ENCODE data around the gene WFIKKN1. TPM values are rescaled to one million over a fixed set of nuclear protein-coding genes. Genes with fewer than 3 reads are reported as not detected.

Gene WFIKKN1
- total RNA-seq, 2 donors from 2014 or later = 0.80 to 1.1 TPM

DNA sequence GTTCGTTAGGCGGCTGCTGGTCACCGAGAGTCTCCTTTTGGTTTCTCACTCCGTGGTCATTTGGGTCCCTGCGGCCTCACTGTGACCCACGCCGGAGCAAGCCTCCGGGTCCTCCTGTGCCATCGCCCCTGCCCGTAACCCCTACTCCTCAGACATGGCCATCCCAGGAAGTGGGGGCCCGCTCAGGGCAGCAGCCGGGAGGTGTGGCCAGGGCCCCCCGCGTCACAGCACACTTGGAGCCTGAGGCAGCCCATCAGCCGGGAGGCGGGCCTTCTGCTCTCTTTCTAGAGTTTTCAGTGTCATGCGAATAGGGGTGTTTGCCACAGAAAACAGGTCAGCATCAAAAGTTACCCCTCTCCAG, 7.9 kb upstream of the WFIKKN1 start:
- Histone ChIP-seq H3K27ac (no peak overlapping the region), H3K4me3 (no peak overlapping the region), H3K36me3 (peaks cover 5% of the 10 kb centered on the region), H3K9me3 (no peaks in the 10 kb centered on the region), H3K9ac (ENCODE audit: low read depth in 2 of 2, low read length in 2 of 2) (no peak overlapping the region), H3K27me3 (no peaks in the 10 kb centered on the region), H3K4me1 (no peaks in the 10 kb centered on the region)
- no peak for DNase-seq
- TF ChIP-seq, protein P1, sequence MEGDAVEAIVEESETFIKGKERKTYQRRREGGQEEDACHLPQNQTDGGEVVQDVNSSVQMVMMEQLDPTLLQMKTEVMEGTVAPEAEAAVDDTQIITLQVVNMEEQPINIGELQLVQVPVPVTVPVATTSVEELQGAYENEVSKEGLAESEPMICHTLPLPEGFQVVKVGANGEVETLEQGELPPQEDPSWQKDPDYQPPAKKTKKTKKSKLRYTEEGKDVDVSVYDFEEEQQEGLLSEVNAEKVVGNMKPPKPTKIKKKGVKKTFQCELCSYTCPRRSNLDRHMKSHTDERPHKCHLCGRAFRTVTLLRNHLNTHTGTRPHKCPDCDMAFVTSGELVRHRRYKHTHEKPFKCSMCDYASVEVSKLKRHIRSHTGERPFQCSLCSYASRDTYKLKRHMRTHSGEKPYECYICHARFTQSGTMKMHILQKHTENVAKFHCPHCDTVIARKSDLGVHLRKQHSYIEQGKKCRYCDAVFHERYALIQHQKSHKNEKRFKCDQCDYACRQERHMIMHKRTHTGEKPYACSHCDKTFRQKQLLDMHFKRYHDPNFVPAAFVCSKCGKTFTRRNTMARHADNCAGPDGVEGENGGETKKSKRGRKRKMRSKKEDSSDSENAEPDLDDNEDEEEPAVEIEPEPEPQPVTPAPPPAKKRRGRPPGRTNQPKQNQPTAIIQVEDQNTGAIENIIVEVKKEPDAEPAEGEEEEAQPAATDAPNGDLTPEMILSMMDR (IDR thresholded peaks at IDR 0.05) = no peak
- intact Hi-C loops (cut with DNase I) = no loop called here

DNA sequence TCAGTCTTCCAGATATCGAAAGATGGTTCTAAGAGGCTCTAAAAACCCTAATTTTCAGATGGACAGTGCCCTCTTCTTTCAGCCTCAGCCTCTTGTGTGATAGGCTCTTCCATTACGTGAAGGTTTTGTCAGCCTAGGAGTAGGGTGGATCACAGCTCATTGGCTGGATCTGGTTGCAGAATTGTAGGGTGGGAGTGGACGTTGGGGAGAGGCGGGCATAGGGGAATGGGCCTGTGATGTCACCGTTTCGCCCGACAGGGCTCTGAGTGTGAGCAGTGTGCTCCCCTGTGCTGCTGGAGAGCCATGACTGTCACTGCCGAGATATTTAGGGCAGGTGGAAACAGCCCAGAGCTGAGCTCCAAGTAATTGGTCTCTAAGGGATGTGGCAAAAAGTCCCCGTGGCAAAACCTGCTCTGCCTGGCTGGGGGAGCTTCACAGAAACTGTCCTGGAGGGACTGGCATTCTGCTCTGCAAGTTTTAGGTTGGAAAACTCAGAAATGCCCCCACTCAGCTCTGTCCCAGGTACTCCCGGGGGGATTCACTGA, 6.2 kb upstream of the WFIKKN1 start:
- no peaks in the 10 kb centered on the region for H3K9me3 ChIP-seq
- H3K27ac ChIP-seq = no peak overlapping the region
- no peak overlapping the region for H3K9ac ChIP-seq (ENCODE audit: low read depth in 2 of 2, low read length in 2 of 2)
- intact Hi-C loops (cut with DNase I) = no loop called here
- H3K27me3 ChIP-seq = no peaks in the 10 kb centered on the region
- peaks cover 5% of the 10 kb centered on the region for H3K36me3 ChIP-seq
- no peak overlapping the region for H3K4me3 ChIP-seq
- DNase-seq = no peak
- H3K4me1 ChIP-seq = no peaks in the 10 kb centered on the region
- TF ChIP-seq, protein P1 (IDR thresholded peaks at IDR 0.05) = no peak

DNA sequence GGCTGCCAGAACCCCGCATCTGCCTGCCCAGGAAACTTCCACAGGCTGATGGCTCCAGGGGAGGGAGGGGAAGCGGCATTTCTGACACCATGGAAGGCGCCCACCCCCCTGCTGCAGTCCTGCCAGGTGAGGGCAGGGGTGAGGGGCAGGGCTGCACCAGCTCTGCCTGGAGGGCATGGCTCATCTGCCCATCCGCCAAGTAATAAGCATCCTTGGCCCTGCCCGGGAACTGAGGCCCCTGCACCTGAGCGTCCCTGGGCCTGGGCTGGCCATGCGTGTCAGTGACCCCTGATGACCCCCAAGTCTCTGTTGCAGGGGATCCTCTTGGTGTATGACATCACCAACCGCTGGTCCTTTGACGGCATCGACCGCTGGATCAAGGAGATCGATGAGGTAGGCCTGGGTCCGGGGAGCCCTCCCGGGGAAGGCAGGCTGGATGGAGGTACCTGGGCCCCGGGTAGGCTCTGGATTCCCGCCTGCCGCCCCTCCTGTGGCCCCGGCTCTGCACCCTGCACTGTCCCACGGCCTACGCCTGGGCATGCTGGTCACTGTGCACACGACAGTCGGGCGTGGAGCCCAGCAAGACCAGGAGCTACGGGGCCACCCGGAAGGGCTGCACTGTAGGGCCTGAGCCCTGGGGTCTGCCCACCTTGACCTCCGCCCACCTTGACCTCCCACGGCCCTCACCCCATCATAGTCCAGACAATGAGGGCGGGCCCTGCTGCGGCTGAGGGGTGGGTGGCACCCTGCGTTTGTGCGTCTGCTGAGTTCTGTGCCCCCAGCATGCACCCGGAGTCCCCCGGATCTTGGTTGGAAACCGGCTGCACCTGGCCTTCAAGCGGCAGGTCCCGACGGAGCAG, 5.4 kb upstream of the WFIKKN1 start:
- no peak overlapping the region for H3K27ac ChIP-seq
- no peaks in the 10 kb centered on the region for H3K9me3 ChIP-seq
- no peak for DNase-seq
- no peak overlapping the region for H3K9ac ChIP-seq (ENCODE audit: low read depth in 2 of 2, low read length in 2 of 2)
- TF ChIP-seq, protein P1 (IDR thresholded peaks at IDR 0.05) = no peak
- H3K36me3 ChIP-seq = peaks cover 5% of the 10 kb centered on the region
- no peak overlapping the region for H3K4me3 ChIP-seq
- no peaks in the 10 kb centered on the region for H3K4me1 ChIP-seq
- intact Hi-C loops (cut with DNase I) = no loop called here
- no peaks in the 10 kb centered on the region for H3K27me3 ChIP-seq

DNA sequence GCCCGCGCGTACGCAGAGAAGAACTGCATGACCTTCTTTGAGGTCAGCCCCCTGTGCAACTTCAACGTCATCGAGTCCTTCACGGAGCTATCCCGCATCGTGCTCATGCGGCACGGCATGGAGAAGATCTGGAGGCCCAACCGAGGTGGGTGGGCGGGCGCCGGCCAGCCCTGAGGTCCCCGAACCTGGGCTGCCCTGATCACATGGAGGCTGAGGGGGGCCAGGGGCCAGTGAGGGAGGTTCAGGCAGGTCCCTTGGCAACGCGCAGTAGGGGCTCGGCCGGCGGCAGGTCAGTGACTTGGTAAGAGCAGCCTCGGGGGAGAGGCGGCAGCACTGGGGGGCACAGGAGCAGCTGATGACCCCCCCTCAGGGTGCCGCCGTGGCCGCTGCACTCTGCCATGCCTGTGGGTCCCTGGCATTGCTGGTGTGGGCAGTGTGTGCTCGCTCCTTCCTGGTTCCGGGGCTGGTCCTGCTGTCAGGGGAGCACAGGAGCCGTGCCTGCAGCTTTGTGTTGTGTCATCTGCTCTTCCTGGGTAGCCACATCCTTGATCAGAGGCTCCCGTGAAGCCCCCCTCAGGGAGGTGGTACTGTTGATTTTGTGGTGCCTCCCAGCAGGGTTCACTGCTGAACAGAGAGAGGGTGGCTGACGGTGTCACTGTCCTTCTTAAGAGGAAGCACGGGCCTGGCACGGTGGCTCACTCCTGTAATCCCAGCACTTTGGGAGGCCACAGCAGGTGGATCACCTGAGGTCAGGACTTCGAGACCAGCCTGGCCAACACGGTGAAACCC, 4.6 kb upstream of the WFIKKN1 start:
- intact Hi-C loops (cut with DNase I) = no loop called here
- Histone ChIP-seq H3K4me1 (peaks cover 4% of the 10 kb centered on the region), H3K9ac (ENCODE audit: low read depth in 2 of 2, low read length in 2 of 2) (no peak overlapping the region), H3K4me3 (no peak overlapping the region), H3K27me3 (no peaks in the 10 kb centered on the region), H3K36me3 (peaks cover 5% of the 10 kb centered on the region), H3K9me3 (no peaks in the 10 kb centered on the region), H3K27ac (no peak overlapping the region)
- DNase-seq = no peak
- TF ChIP-seq, protein P1 (IDR thresholded peaks at IDR 0.05) = no peak

DNA sequence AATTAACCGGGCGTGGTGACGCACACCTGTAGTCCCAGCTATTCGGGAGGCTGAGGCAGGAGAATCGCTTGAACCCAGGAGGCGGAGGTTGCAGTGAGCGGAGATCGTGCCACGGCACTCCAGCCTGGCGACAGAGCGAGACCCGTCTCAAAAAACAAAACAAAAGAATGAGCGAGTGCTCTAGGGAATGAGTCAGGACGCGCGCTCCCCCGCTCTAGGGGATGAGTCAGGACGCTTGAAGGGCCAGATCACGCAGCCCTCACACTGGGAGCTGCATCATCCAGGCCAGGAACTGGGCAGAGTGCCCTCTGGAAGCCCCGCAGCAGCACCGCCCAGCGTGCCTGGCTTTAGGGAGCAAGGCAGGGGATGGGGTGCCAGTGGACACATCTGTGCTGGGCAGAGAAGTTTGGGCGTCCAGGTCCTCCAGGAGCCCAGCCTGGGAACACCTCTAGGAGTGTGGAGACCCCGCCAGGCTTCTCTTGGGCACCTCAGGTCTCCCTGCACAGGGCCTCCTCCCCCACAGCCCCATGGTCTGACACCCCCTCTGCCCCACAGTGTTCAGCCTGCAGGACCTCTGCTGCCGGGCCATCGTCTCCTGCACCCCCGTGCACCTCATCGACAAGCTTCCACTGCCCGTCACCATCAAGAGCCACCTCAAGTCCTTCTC, 3.9 kb upstream of the WFIKKN1 start:
- Histone ChIP-seq H3K36me3 (peaks cover 5% of the 10 kb centered on the region), H3K4me1 (peaks cover 6% of the 10 kb centered on the region), H3K9ac (ENCODE audit: low read depth in 2 of 2, low read length in 2 of 2) (no peak overlapping the region), H3K27ac (no peak overlapping the region), H3K4me3 (no peak overlapping the region), H3K9me3 (no peaks in the 10 kb centered on the region), H3K27me3 (no peaks in the 10 kb centered on the region)
- no peak for DNase-seq
- TF ChIP-seq, protein P1 (IDR thresholded peaks at IDR 0.05) = no peak
- intact Hi-C loops (cut with DNase I) = no loop called here

Data from colonic mucosa (tissue), 4 donors.